LNCaP clone FGC (cell line): ENCODE results near the gene CDCA8.

Source experiments
- DNase-seq: peaks from one replicate; pipeline ENCODE4 v3.0.0-alpha.2; 2011; ENCODE audit warnings: low read depth
- H3K4me3 ChIP-seq: 2 replicates; pipeline ENCODE4 v1.5.1; 2011; ENCODE audit warnings: mild to moderate bottlenecking, low read depth, low read length, control low read depth
- CTCF ChIP-seq: IDR thresholded peaks from 2 replicates; pipeline ENCODE4 v1.5.1; 2012; ENCODE audit warnings: mild to moderate bottlenecking; ENCODE audit not compliant: control insufficient read depth, insufficient read depth; ENCODE audit errors: extremely low read depth

CDCA8 gene

DNA sequence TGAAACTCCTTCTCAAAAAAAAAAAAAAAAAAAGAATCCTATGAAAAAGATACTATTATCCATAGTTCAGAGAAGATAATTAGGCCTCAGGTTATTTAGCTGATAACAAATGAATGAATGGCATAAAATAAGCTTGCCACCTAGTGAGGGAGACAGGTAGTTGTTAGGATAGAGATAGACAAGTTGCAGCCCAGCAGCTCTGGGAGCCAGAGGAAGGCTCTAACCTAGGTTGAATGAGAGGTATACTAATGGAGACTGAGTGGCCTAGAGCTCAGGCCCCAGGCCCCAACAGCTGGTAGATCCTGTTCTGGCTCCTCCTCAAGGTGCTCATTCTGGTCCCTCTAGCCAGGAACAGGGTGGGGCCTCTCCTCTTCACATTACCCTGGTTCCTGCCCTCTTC is 37.0 kb upstream of the CDCA8 start:
- peak; percentile 35 for TF ChIP-seq CTCF
- DNase-seq = no peak
- no peak overlapping the region for H3K4me3 ChIP-seq

- H3K4me3 ChIP-seq = no peak overlapping the region
- DNase-seq = no peak
- TF ChIP-seq CTCF = no peak
Measured at GRCh38 chr1:37656026-37656425, 36.3 kb upstream of the CDCA8 start.

DNA sequence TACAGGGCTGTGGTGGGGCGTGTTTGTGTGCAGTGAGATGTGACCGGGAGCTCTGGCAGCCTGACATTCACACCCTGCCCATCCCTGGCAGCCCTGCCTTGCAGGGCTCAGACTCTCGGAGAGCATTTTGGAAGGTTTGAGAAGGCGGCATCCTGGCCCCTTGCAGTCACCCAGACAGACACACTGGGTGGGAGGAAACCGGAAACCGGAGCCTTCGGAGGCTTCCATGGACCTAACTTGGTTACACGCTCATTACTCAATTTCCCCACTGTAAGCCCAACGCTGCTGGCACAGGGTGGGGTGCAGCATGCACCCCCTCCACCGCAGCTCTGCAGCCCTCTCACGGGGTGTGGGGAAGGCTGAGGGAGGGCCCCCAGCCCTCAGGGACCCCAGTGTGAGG is 35.4 kb upstream of the CDCA8 start:
- DNase-seq = no peak
- H3K4me3 ChIP-seq = no peak overlapping the region
- no peak for TF ChIP-seq CTCF

DNA sequence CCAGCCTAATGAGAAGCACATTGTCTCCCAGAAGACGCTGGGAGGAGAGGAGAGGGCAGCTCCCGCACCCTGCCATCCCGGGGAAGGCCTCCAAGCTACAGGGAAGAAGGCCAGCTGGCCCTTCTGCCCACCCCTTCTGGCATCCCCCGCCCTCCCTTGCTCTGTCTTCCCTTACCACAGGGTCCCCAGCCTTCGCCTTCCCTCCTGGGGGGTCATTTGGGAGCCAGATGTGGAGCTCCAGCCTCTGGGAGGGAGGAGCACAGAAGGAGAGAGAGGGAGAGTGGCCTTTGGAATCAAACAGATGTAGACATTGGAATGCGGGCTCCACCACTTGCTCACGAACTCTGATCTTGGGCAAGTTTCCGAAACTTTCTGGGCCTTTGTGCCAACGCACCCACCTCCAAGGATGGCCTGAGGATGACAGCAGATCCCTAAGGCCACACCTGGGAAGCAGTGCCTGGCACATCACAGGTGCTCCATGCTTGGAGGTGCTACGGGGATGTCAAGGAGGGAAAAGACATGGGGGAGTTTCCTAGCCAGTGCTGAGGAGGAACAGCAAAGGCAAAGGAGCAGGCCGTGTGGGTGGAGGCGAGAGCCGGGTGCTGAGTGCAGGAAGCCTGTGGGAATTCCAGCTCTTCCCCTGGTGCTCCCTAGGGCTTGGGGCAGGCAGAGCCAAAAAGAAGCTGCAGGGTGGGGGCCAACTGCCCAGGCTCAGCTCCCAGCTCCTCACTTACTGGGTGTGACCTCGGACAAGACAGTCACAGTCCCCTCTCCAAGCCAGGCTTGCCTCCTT is 34.5 kb upstream of the CDCA8 start:
- H3K4me3 ChIP-seq = no peak overlapping the region
- no peak for DNase-seq
- TF ChIP-seq CTCF = no peak

- no peak for DNase-seq
- no peak overlapping the region for H3K4me3 ChIP-seq
- TF ChIP-seq CTCF = no peak
Measured at GRCh38 chr1:37658486-37658885, 33.8 kb upstream of the CDCA8 start.

- no peak overlapping the region for H3K4me3 ChIP-seq
- DNase-seq = no peak
Measured at GRCh38 chr1:37660664-37661063, 31.7 kb upstream of the CDCA8 start.

More at GRCh38 chr1:37660664-37661063, 31.7 kb upstream of the CDCA8 start:
- no peak for TF ChIP-seq CTCF
